ENCODE measurements around the gene TSEN2. TPM values are rescaled to one million over a fixed set of nuclear protein-coding genes. Genes with fewer than 3 reads are reported as not detected.

The TSEN2 gene
- total RNA-seq, 1 experiment from 2014 or later: 32.3 TPM

GRCh38 chr3:12479919-12480427 is 4.3 kb upstream of the TSEN2 start:
- peak; percentile 59 for TF ChIP-seq CTCF (IDR thresholded peaks at IDR 0.05; ENCODE audit: unreplicated experiment)
- Mint-ChIP-seq H3K9me3 (ENCODE audit: unreplicated experiment) (no peaks in the 10 kb centered on the region), H3K27me3 (ENCODE audit: insufficient read depth, unreplicated experiment) (no peaks in the 10 kb centered on the region), H3K27ac (ENCODE audit: low read depth, unreplicated experiment) (no peak overlapping the region), H3K4me1 (ENCODE audit: insufficient read depth, unreplicated experiment) (peaks cover 18% of the 10 kb centered on the region), H3K4me3 (ENCODE audit: unreplicated experiment) (no peak overlapping the region), H3K36me3 (ENCODE audit: insufficient read depth, unreplicated experiment) (peaks cover 8% of the 10 kb centered on the region)
- BruUV-seq (replicated peaks): no TSS peak
- DNase-seq (ENCODE audit: unreplicated experiment): peak; percentile 64
- ChIA-PET POLR2A (interaction anchor here (0.6 to 1.5 kb wide), 9 partner anchors 25 to 660 kb away, joined by 3 to 13 read pairs (median 4); no protein-coding TSS in a partner anchor), CTCF (interaction anchor here (0.6 to 10.0 kb wide), 50 partner anchors 8 to 1099 kb away, joined by 3 to 246 read pairs (median 4); no protein-coding TSS in a partner anchor)
- intact Hi-C loops (cut with micrococcal nuclease): loop anchor here (1.0 to 2.0 kb wide), 4 partner anchors 191 to 345 kb away; partner anchors contain the start of gene PPARG

GRCh38 chr3:12483410-12483809 is 870 bp upstream of the TSEN2 start:
- H3K9me3 Mint-ChIP-seq (ENCODE audit: unreplicated experiment): no peaks in the 10 kb centered on the region
- H3K4me3 Mint-ChIP-seq (ENCODE audit: unreplicated experiment): peak overlapping the region; percentile 92
- DNase-seq (ENCODE audit: unreplicated experiment): peak; percentile 12
- no peak for TF ChIP-seq CTCF (IDR thresholded peaks at IDR 0.05; ENCODE audit: unreplicated experiment)
- peaks cover 15% of the 10 kb centered on the region for H3K4me1 Mint-ChIP-seq (ENCODE audit: insufficient read depth, unreplicated experiment)
- H3K36me3 Mint-ChIP-seq (ENCODE audit: insufficient read depth, unreplicated experiment): peaks cover 19% of the 10 kb centered on the region
- intact Hi-C loops (cut with micrococcal nuclease): no loop called here
- ChIA-PET CTCF (interaction anchor here (0.7 to 10.0 kb wide), 11 partner anchors 23 to 405 kb away, joined by 3 to 156 read pairs (median 4); no protein-coding TSS in a partner anchor), POLR2A (interaction anchor here (0.6 to 4.2 kb wide), 14 partner anchors 12 to 637 kb away, joined by 3 to 71 read pairs (median 5); partner anchors contain the start of genes MKRN2 and TAMM41)
- H3K27me3 Mint-ChIP-seq (ENCODE audit: insufficient read depth, unreplicated experiment): no peaks in the 10 kb centered on the region
- BruUV-seq (replicated peaks): no TSS peak
- H3K27ac Mint-ChIP-seq (ENCODE audit: low read depth, unreplicated experiment): peak overlapping the region; percentile 84

GRCh38 chr3:12483872-12484197 is 445 bp upstream of the TSEN2 start:
- intact Hi-C loops (cut with micrococcal nuclease): loop anchor here (1.0 to 2.0 kb wide), 3 partner anchors 73 to 409 kb away; partner anchors contain the start of genes MKRN2 and RPL32
- peaks cover 15% of the 10 kb centered on the region for H3K4me1 Mint-ChIP-seq (ENCODE audit: insufficient read depth, unreplicated experiment)
- TF ChIP-seq CTCF (IDR thresholded peaks at IDR 0.05; ENCODE audit: unreplicated experiment): no peak
- no peak for DNase-seq (ENCODE audit: unreplicated experiment)
- BruUV-seq (replicated peaks): no TSS peak
- H3K36me3 Mint-ChIP-seq (ENCODE audit: insufficient read depth, unreplicated experiment): peaks cover 22% of the 10 kb centered on the region
- peak overlapping the region; percentile 92 for H3K4me3 Mint-ChIP-seq (ENCODE audit: unreplicated experiment)
- peak overlapping the region; percentile 84 for H3K27ac Mint-ChIP-seq (ENCODE audit: low read depth, unreplicated experiment)
- no peaks in the 10 kb centered on the region for H3K9me3 Mint-ChIP-seq (ENCODE audit: unreplicated experiment)
- CTCF ChIA-PET: interaction anchor here (0.7 to 10.0 kb wide), 14 partner anchors 22 to 404 kb away, joined by 3 to 156 read pairs (median 4); no protein-coding TSS in a partner anchor
- H3K27me3 Mint-ChIP-seq (ENCODE audit: insufficient read depth, unreplicated experiment): no peaks in the 10 kb centered on the region
- POLR2A ChIA-PET: interaction anchor here (0.5 to 4.2 kb wide), 27 partner anchors 11 to 637 kb away, joined by 3 to 71 read pairs (median 4); partner anchors contain the start of genes MKRN2, MKRN2OS, RAF1 and TAMM41

GRCh38 chr3:12484983-12485327 is 675 bp downstream of the TSEN2 start:
- DNase-seq (ENCODE audit: unreplicated experiment): no peak
- H3K27ac Mint-ChIP-seq (ENCODE audit: low read depth, unreplicated experiment): peak overlapping the region; percentile 84
- no peak for TF ChIP-seq CTCF (IDR thresholded peaks at IDR 0.05; ENCODE audit: unreplicated experiment)
- intact Hi-C loops (cut with micrococcal nuclease): loop anchor here (1.0 to 2.0 kb wide), 3 partner anchors 72 to 408 kb away; partner anchors contain the start of genes MKRN2 and RPL32
- ChIA-PET POLR2A (interaction anchor here (0.8 to 4.2 kb wide), 20 partner anchors 10 to 357 kb away, joined by 3 to 71 read pairs (median 4); partner anchors contain the start of genes MKRN2, MKRN2OS, RAF1 and RPL32), CTCF (interaction anchor here (0.8 to 10.0 kb wide), 8 partner anchors 10 to 350 kb away, joined by 3 to 156 read pairs (median 4); partner anchors contain the start of gene MKRN2)
- H3K4me3 Mint-ChIP-seq (ENCODE audit: unreplicated experiment): peak overlapping the region; percentile 92
- peaks cover 34% of the 10 kb centered on the region for H3K36me3 Mint-ChIP-seq (ENCODE audit: insufficient read depth, unreplicated experiment)
- H3K27me3 Mint-ChIP-seq (ENCODE audit: insufficient read depth, unreplicated experiment): no peaks in the 10 kb centered on the region
- H3K9me3 Mint-ChIP-seq (ENCODE audit: unreplicated experiment): no peaks in the 10 kb centered on the region
- BruUV-seq (replicated peaks): TSS peak; percentile 66
- H3K4me1 Mint-ChIP-seq (ENCODE audit: insufficient read depth, unreplicated experiment): peaks cover 15% of the 10 kb centered on the region

All from MCF 10A (cell line).